Lung (tissue), 12 donors: ENCODE measurements around the gene SLC35D3. TPM values are rescaled to one million over a fixed set of nuclear protein-coding genes. Genes with fewer than 3 reads are reported as not detected.

Experiments used
- ATAC-seq: fragments of 200-7000 bp; cut with Tn5 transposase; one replicate; pipeline ENCODE4 v1.9.1; 2020; ENCODE audit warnings: moderate number of reproducible peaks; ENCODE audit not compliant: insufficient read depth, low FRiP score
- DNase-seq, 3 donors: peaks; one replicate each; pipeline ENCODE4 v3.0.0-alpha.2; 2013 to 2017
- H3K27ac ChIP-seq, 2 donors: one replicate each; pipeline ENCODE4 v1.5.1; 2013; ENCODE audit warnings: mild to moderate bottlenecking in 2 of 2, moderate library complexity in 2 of 2, control low read depth in 1 of 2, inconsistent platforms in 1 of 2, low read depth in 1 of 2, low read length in 1 of 2
- H3K27me3 ChIP-seq, 3 donors: one replicate each; pipeline ENCODE4 v1.5.1; 2013; ENCODE audit warnings: low read length in 2 of 3; ENCODE audit not compliant: control insufficient read depth in 3 of 3, insufficient read depth in 3 of 3
- H3K36me3 ChIP-seq, 4 donors: one replicate each; pipeline ENCODE4 v1.5.1; 2013; ENCODE audit warnings: low read length in 4 of 4, mild to moderate bottlenecking in 1 of 4, moderate library complexity in 1 of 4; ENCODE audit not compliant: control insufficient read depth in 4 of 4, insufficient read depth in 4 of 4
- H3K4me1 ChIP-seq, 5 donors: one replicate each; pipeline ENCODE4 v1.5.1; 2013; ENCODE audit warnings: low read length in 5 of 5, mild to moderate bottlenecking in 2 of 5, moderate library complexity in 1 of 5; ENCODE audit not compliant: control insufficient read depth in 5 of 5, insufficient read depth in 5 of 5
- H3K4me3 ChIP-seq: one replicate; pipeline ENCODE4 v1.5.1; 2013; ENCODE audit warnings: mild to moderate bottlenecking, control low read depth, moderate library complexity
- H3K9ac ChIP-seq, 2 donors: one replicate each; pipeline ENCODE4 v1.5.1; 2013; ENCODE audit warnings: low read length in 2 of 2, control low read depth in 1 of 2; ENCODE audit not compliant: insufficient read depth in 1 of 2
- H3K9me3 ChIP-seq, 4 donors: one replicate each; pipeline ENCODE4 v1.5.1; 2013; ENCODE audit warnings: low read length in 3 of 4, mild to moderate bottlenecking in 1 of 4, moderate library complexity in 1 of 4; ENCODE audit not compliant: control insufficient read depth in 4 of 4, insufficient read depth in 3 of 4
- CTCF ChIP-seq: IDR thresholded peaks from 2 replicates; pipeline ENCODE4 v1.5.1; 2012; ENCODE audit warnings: mild to moderate bottlenecking; ENCODE audit errors: control extremely low read depth, extremely low read depth
- WGBS, 2 donors: extraction: QIAGEN DNeasy Blood & Tissue Kit; methylation state at CpG; one replicate each; pipeline ENCODE4 v1.1.7; 2013; 5-methylcytosine and 5-hydroxymethylcytosine counted together
- polyA plus RNA-seq, 2 donors: library from polyadenylated mRNA; stranded (reverse); fragments of 200-250 nt; gene quantifications; one replicate each; pipeline ENCODE4 v1.2.1, GENCODE V29; 2013
- total RNA-seq, 2 donors: library from RNA; depleted of rRNA in 1 of 2; stranded (reverse); fragments of >200 nt in 1 of 2; gene quantifications; one replicate each; pipeline ENCODE4 v1.2.1, GENCODE V29; 2014 to 2021
- donor health status: control.
- donor health status: control.
- donor health status: Bipolar disorder and iron deficiency.
- donor health status: healthy.
- donor health status: DM: yes; HTN: yes; CAD: no.

SLC35D3 gene
- total and polyA plus RNA-seq, 4 donors, result 0.03 to 0.54 (median 0.09) TPM; not detected in 1

- no peaks in the 10 kb centered on the region for H3K36me3 ChIP-seq
- TF ChIP-seq CTCF, result no peak
- H3K27ac ChIP-seq, result no peak overlapping the region
- peaks cover 0 to 5% (median 0%) of the 10 kb centered on the region in 4 donors for H3K9me3 ChIP-seq
- DNase-seq, result peak in 1 of 3 donors; percentile 21
- peaks cover 0 to 9% (median 0%) of the 10 kb centered on the region in 5 donors for H3K4me1 ChIP-seq
- ATAC-seq, result no peak
- peaks cover 0 to 22% (median 2%) of the 10 kb centered on the region in 3 donors for H3K27me3 ChIP-seq
- no peak overlapping the region for H3K9ac ChIP-seq
- no peak overlapping the region for H3K4me3 ChIP-seq
- WGBS, 2 donors, result 76 to 83% methylated on average over 3 of the region's 3 CpGs
These were observed 5.2 kb downstream of the SLC35D3 start for GRCh38 chr6:136927292-136927691.

- H3K9me3 ChIP-seq, result peaks cover 0 to 1% (median 0%) of the 10 kb centered on the region in 4 donors
- no peaks in the 10 kb centered on the region for H3K4me1 ChIP-seq
- no peaks in the 10 kb centered on the region for H3K36me3 ChIP-seq
- H3K4me3 ChIP-seq, result no peak overlapping the region
- no peak for TF ChIP-seq CTCF
- DNase-seq (no peak), ATAC-seq (no peak)
- WGBS, 2 donors, result 95 to 96% methylated on average over 4 of the region's 4 CpGs
- H3K27ac ChIP-seq, result no peak overlapping the region
- H3K27me3 ChIP-seq, result no peaks in the 10 kb centered on the region
- no peak overlapping the region for H3K9ac ChIP-seq
These were observed 8.4 kb downstream of the SLC35D3 start for GRCh38 chr6:136930528-136930927.

GRCh38 chr6:136932599-136932998, 10.5 kb downstream of the SLC35D3 start:
- 86 to 92% methylated on average over 2 of the region's 2 CpGs for WGBS, 2 donors
- no peaks in the 10 kb centered on the region for H3K27me3 ChIP-seq
- no peak overlapping the region for H3K9ac ChIP-seq
- H3K9me3 ChIP-seq, result peaks cover 0 to 1% (median 0%) of the 10 kb centered on the region in 4 donors
- H3K4me3 ChIP-seq, result no peak overlapping the region
- ATAC-seq (no peak), DNase-seq (no peak)
- no peak overlapping the region for H3K27ac ChIP-seq
- no peak for TF ChIP-seq CTCF
- H3K36me3 ChIP-seq, result no peaks in the 10 kb centered on the region
- no peaks in the 10 kb centered on the region for H3K4me1 ChIP-seq

DNA sequence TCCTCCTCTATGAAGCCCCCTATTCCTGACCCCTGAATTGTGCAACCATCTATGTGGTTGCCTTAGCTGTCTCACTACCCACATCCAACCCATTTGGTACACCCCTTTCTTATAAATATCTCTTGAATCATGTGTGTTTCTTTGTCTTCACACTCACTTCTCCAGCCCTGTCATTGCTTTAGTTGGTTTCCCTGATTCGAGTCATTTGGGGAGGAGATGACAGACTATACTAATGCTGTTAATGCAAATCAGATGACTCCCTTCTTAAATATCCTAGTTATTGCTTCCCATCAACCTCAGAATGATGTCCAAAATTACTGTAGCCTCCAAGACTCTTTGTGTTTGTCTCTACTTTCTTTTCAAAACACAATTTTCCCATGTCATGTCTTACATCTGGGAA, 23.0 kb downstream of the SLC35D3 start:
- Histone ChIP-seq H3K36me3 (no peaks in the 10 kb centered on the region), H3K4me1 (no peaks in the 10 kb centered on the region), H3K4me3 (no peak overlapping the region), H3K9ac (no peak overlapping the region), H3K27me3 (no peaks in the 10 kb centered on the region), H3K9me3 (no peaks in the 10 kb centered on the region), H3K27ac (no peak overlapping the region)
- 77 to 88% methylated on average over 1 of the region's 1 CpG for WGBS, 2 donors
- ATAC-seq (no peak), DNase-seq (no peak)
- TF ChIP-seq CTCF, result no peak
